Mesendoderm (in vitro differentiated cells): ENCODE measurements around the gene ZNF691.

ENCODE experiments used
- DNase-seq: peaks from one replicate; pipeline ENCODE4 v3.0.0; 2013
- H2AK5ac ChIP-seq: 2 replicates; pipeline ENCODE4 v1.6.1; 2013; ENCODE audit warnings: low read length, inconsistent platforms
- H2BK120ac ChIP-seq: 2 replicates; pipeline ENCODE4 v1.6.1; 2013; ENCODE audit warnings: low read depth, mild to moderate bottlenecking, low read length, moderate library complexity, mixed read lengths
- H2BK15ac ChIP-seq: replicated peaks from 2 replicates; pipeline ENCODE4 v1.6.1; 2013; ENCODE audit warnings: low read depth, mild to moderate bottlenecking, moderate library complexity
- H2BK5ac ChIP-seq: 2 replicates; pipeline ENCODE4 v1.6.1; 2013; ENCODE audit warnings: low read length, inconsistent platforms
- H3K18ac ChIP-seq: 2 replicates; pipeline ENCODE4 v1.6.1; 2013; ENCODE audit warnings: mild to moderate bottlenecking, low read length, mixed read lengths
- H3K23ac ChIP-seq: one replicate; pipeline ENCODE4 v1.6.1; 2013; ENCODE audit warnings: low read length
- H3K27ac ChIP-seq: 2 replicates; pipeline ENCODE4 v1.5.1; 2013; ENCODE audit warnings: low read depth, mild to moderate bottlenecking, inconsistent platforms, low read length, moderate library complexity
- H3K27me3 ChIP-seq: 2 replicates; pipeline ENCODE4 v1.6.1; 2013; ENCODE audit warnings: low read length, control low read depth, mild to moderate bottlenecking, inconsistent platforms; ENCODE audit not compliant: insufficient read depth, poor library complexity
- H3K36me3 ChIP-seq: 2 replicates; pipeline ENCODE4 v1.6.1; 2013; ENCODE audit warnings: low read length, inconsistent platforms; ENCODE audit not compliant: control insufficient read depth, insufficient read depth
- H3K4ac ChIP-seq: one replicate; pipeline ENCODE4 v1.6.1; 2013; ENCODE audit warnings: low read depth, mild to moderate bottlenecking, low read length, moderate library complexity
- H3K4me1 ChIP-seq: 2 replicates; pipeline ENCODE4 v1.6.1; 2013; ENCODE audit warnings: low read depth, low read length, inconsistent platforms; ENCODE audit not compliant: control insufficient read depth
- H3K4me2 ChIP-seq: 2 replicates; pipeline ENCODE4 v1.6.1; 2013; ENCODE audit warnings: low read length
- H3K4me3 ChIP-seq: 2 replicates; pipeline ENCODE4 v1.5.1; 2013; ENCODE audit warnings: mild to moderate bottlenecking, low read length
- H3K56ac ChIP-seq: one replicate; pipeline ENCODE4 v1.6.1; 2013; ENCODE audit warnings: low read length
- H3K79me1 ChIP-seq: 2 replicates; pipeline ENCODE4 v1.6.1; 2013; ENCODE audit warnings: low read length, inconsistent platforms
- H3K79me2 ChIP-seq: 2 replicates; pipeline ENCODE4 v1.6.1; 2013; ENCODE audit warnings: mild to moderate bottlenecking, low read length; ENCODE audit not compliant: control insufficient read depth, insufficient read depth
- H3K9ac ChIP-seq: 2 replicates; pipeline ENCODE4 v1.6.1; 2013; ENCODE audit warnings: low read length, inconsistent platforms
- H4K5ac ChIP-seq: one replicate; pipeline ENCODE4 v1.6.1; 2013; ENCODE audit warnings: low read length
- H4K8ac ChIP-seq: one replicate; pipeline ENCODE4 v1.6.1; 2013; ENCODE audit warnings: low read depth, mild to moderate bottlenecking, control low read depth, low read length, moderate library complexity
- WGBS: extraction: QIAGEN DNeasy Blood & Tissue Kit; methylation state at CpG from one replicate; pipeline ENCODE4 v1.1.7; 2013; ENCODE audit warnings: low lambda C conversion rate, missing lambda C conversion rate; ENCODE audit not compliant: insufficient coverage; ENCODE audit errors: extremely low coverage; 5-methylcytosine and 5-hydroxymethylcytosine counted together

ZNF691 gene

GRCh38 chr1:42834803-42835202 lies 11.6 kb upstream of the ZNF691 start:
- no peak overlapping the region for H3K27ac ChIP-seq
- peaks cover 11% of the 10 kb centered on the region for H3K4me1 ChIP-seq
- no peak overlapping the region for H2AK5ac ChIP-seq
- H3K18ac ChIP-seq, result no peak overlapping the region
- no CpG with 5 or more reads among the region's 5 CpGs for WGBS
- H4K8ac ChIP-seq, result no peak overlapping the region
- H3K79me1 ChIP-seq, result no peaks in the 10 kb centered on the region
- no peaks in the 10 kb centered on the region for H3K27me3 ChIP-seq
- no peak overlapping the region for H3K4ac ChIP-seq
- H3K9ac ChIP-seq, result no peak overlapping the region
- no peaks in the 10 kb centered on the region for H3K79me2 ChIP-seq
- no peak overlapping the region for H2BK120ac ChIP-seq
- H2BK5ac ChIP-seq, result no peak overlapping the region
- no peak overlapping the region for H3K4me3 ChIP-seq
- DNase-seq, result peak; percentile 30
- no peak overlapping the region for H4K5ac ChIP-seq
- no peak overlapping the region for H3K23ac ChIP-seq
- no peak overlapping the region for H3K56ac ChIP-seq
- H3K4me2 ChIP-seq, result no peak overlapping the region
- H2BK15ac ChIP-seq, result no peak overlapping the region
- H3K36me3 ChIP-seq, result no peaks in the 10 kb centered on the region

- no CpG with 5 or more reads among the region's 2 CpGs for WGBS
- Histone ChIP-seq H3K27ac (no peak overlapping the region), H2BK120ac (no peak overlapping the region), H3K36me3 (no peaks in the 10 kb centered on the region), H4K5ac (no peak overlapping the region), H3K9ac (no peak overlapping the region), H3K79me1 (no peaks in the 10 kb centered on the region), H2BK5ac (no peak overlapping the region), H3K4me3 (no peak overlapping the region), H2BK15ac (no peak overlapping the region), H4K8ac (no peak overlapping the region), H3K4me2 (no peak overlapping the region), H3K18ac (no peak overlapping the region), H3K23ac (no peak overlapping the region), H2AK5ac (no peak overlapping the region), H3K79me2 (no peaks in the 10 kb centered on the region), H3K4ac (no peak overlapping the region), H3K4me1 (peaks cover 11% of the 10 kb centered on the region), H3K56ac (no peak overlapping the region), H3K27me3 (no peaks in the 10 kb centered on the region)
- DNase-seq, result peak; percentile 71
These were observed 11.0 kb upstream of the ZNF691 start for GRCh38 chr1:42835422-42835821.

DNA sequence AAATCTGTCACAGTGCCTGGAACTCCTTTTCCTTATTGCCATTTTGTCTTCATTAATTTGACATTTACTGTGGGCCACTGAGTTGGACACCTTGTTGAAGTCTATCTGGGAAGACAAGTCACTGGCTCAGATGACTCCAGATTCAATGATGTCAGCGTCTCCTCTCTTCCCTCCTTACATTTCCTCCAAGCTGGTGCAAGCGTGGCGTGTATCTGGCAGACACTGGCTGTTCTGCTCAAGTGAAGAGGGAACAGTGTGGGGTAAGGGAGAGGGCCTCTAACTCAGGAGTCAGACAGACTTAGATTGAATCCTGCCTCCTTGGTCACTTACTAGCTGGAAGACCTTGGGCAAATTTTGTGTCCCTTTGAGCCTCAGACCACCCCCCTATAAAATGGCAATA lies 8.7 kb upstream of the ZNF691 start:
- no peak for DNase-seq
- Histone ChIP-seq H4K5ac (no peak overlapping the region), H2BK120ac (no peak overlapping the region), H3K23ac (no peak overlapping the region), H3K4ac (no peak overlapping the region), H3K79me1 (no peaks in the 10 kb centered on the region), H2AK5ac (no peak overlapping the region), H2BK15ac (no peak overlapping the region), H3K56ac (no peak overlapping the region), H3K18ac (no peak overlapping the region), H3K27me3 (no peaks in the 10 kb centered on the region), H3K4me1 (peaks cover 7% of the 10 kb centered on the region), H3K36me3 (no peaks in the 10 kb centered on the region), H2BK5ac (no peak overlapping the region), H3K9ac (no peak overlapping the region), H3K27ac (no peak overlapping the region), H4K8ac (no peak overlapping the region), H3K4me3 (no peak overlapping the region), H3K79me2 (no peaks in the 10 kb centered on the region), H3K4me2 (no peak overlapping the region)
- WGBS, result no CpG with 5 or more reads among the region's 3 CpGs

GRCh38 chr1:42838482-42839190 lies 7.8 kb upstream of the ZNF691 start:
- Histone ChIP-seq H2BK5ac (no peak overlapping the region), H3K4ac (no peak overlapping the region), H2BK120ac (no peak overlapping the region), H3K4me1 (peaks cover 7% of the 10 kb centered on the region), H3K27ac (no peak overlapping the region), H3K23ac (no peak overlapping the region), H4K5ac (no peak overlapping the region), H3K4me2 (no peak overlapping the region), H2AK5ac (no peak overlapping the region), H3K4me3 (no peak overlapping the region), H3K9ac (no peak overlapping the region), H3K79me1 (no peaks in the 10 kb centered on the region), H3K56ac (no peak overlapping the region), H3K36me3 (no peaks in the 10 kb centered on the region), H2BK15ac (no peak overlapping the region), H3K79me2 (no peaks in the 10 kb centered on the region), H3K27me3 (no peaks in the 10 kb centered on the region), H4K8ac (no peak overlapping the region), H3K18ac (no peak overlapping the region)
- no CpG with 5 or more reads among the region's 7 CpGs for WGBS
- no peak for DNase-seq

- Histone ChIP-seq H4K5ac (no peak overlapping the region), H3K79me2 (no peaks in the 10 kb centered on the region), H3K4me3 (no peak overlapping the region), H3K27me3 (no peaks in the 10 kb centered on the region), H2AK5ac (no peak overlapping the region), H2BK120ac (no peak overlapping the region), H2BK5ac (no peak overlapping the region), H3K18ac (no peak overlapping the region), H3K27ac (no peak overlapping the region), H3K4ac (no peak overlapping the region), H3K9ac (no peak overlapping the region), H3K36me3 (no peaks in the 10 kb centered on the region), H3K4me2 (no peak overlapping the region), H4K8ac (no peak overlapping the region), H2BK15ac (no peak overlapping the region), H3K4me1 (no peaks in the 10 kb centered on the region), H3K56ac (no peak overlapping the region), H3K23ac (no peak overlapping the region), H3K79me1 (no peaks in the 10 kb centered on the region)
- DNase-seq, result no peak
- no CpG with 5 or more reads among the region's 3 CpGs for WGBS
These were observed 5.4 kb upstream of the ZNF691 start for GRCh38 chr1:42841010-42841409.
